ENCODE results near the gene FARP2. TPM values are rescaled to one million over a fixed set of nuclear protein-coding genes. Genes with fewer than 3 reads are reported as not detected.

The FARP2 gene
- polyA plus RNA-seq, 1 of the 3 experiments (the other 2 are of a cell fraction): 11.5 TPM

GRCh38 chr2:241540401-241540770 is 184.3 kb downstream of the FARP2 start:
- 75% methylated on average over 6 of the region's 10 CpGs for WGBS (ENCODE audit: low lambda C conversion rate)
- Histone ChIP-seq H3F3A (replicated peaks; ENCODE audit: insufficient read depth) (peaks cover 6% of the 10 kb centered on the region), H3K27ac (ENCODE audit: low read depth in 2 of 2, low read length in 1 of 2) (no peak overlapping the region), H3K79me2 (ENCODE audit: insufficient read depth) (no peaks in the 10 kb centered on the region), H3K9me2 (no peaks in the 10 kb centered on the region), H4K20me1 (ENCODE audit: insufficient read depth) (no peaks in the 10 kb centered on the region), H2AFZ (ENCODE audit: low read depth) (no peak overlapping the region), H3K36me3 (replicated peaks in 1 of 2; ENCODE audit: control insufficient read depth in 1 of 2, insufficient read depth in 2 of 2, low read length in 1 of 2) (no peaks in the 10 kb centered on the region), H3K4me1 (ENCODE audit: control insufficient read depth in 1 of 2, insufficient read depth in 2 of 2, low read depth in 1 of 2, low read length in 1 of 2) (peaks cover 0 to 8% of the 10 kb centered on the region in 2 experiments; a peak in 1 of 4 replicates), H3K9ac (no peak overlapping the region), H3K4me3 (ENCODE audit: low read depth in 2 of 2, low read length in 1 of 2) (no peak overlapping the region), H3K27me3 (ENCODE audit: insufficient read depth) (peaks cover 18% of the 10 kb centered on the region; the same call in 1 of the 2 replicates), H3K9me3 (no peaks in the 10 kb centered on the region), H3K4me2 (no peak overlapping the region)
- no peak for DNase-seq
- TF ChIP-seq, protein P1, sequence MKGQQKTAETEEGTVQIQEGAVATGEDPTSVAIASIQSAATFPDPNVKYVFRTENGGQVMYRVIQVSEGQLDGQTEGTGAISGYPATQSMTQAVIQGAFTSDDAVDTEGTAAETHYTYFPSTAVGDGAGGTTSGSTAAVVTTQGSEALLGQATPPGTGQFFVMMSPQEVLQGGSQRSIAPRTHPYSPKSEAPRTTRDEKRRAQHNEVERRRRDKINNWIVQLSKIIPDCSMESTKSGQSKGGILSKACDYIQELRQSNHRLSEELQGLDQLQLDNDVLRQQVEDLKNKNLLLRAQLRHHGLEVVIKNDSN (IDR thresholded peaks at IDR 0.05; ENCODE audit: borderline replicate concordance, low read depth): no peak
- TF ChIP-seq MEF2A (IDR thresholded peaks at IDR 0.05; ENCODE audit: borderline replicate concordance, low read depth) (no peak), NFIC (IDR thresholded peaks at IDR 0.05; ENCODE audit: borderline replicate concordance) (no peak), SIN3A (IDR thresholded peaks at IDR 0.05; ENCODE audit: borderline replicate concordance, low read depth, low read length) (no peak), ELF1 (IDR thresholded peaks at IDR 0.05) (no peak), NRF1 (IDR thresholded peaks at IDR 0.05; ENCODE audit: low read depth, low read length) (no peak), PBX3 (IDR thresholded peaks at IDR 0.05) (no peak), FOSL2 (IDR thresholded peaks at IDR 0.05; ENCODE audit: borderline replicate concordance, low read depth) (no peak), RAD21 (IDR thresholded peaks at IDR 0.05; ENCODE audit: low read length) (no peak)
- ChIA-PET POLR2A (no interaction called here), CTCF (interaction anchor here (1.0 kb wide), 1 partner anchor 119 kb away, joined by 4 read pairs; no protein-coding TSS in a partner anchor)

GRCh38 chr2:241540771-241541561 is 184.9 kb downstream of the FARP2 start:
- Histone ChIP-seq H2AFZ (ENCODE audit: low read depth) (no peak overlapping the region), H3K27me3 (ENCODE audit: insufficient read depth) (peaks cover 18% of the 10 kb centered on the region; the same call in 1 of the 2 replicates), H3K4me2 (peak overlapping the region; percentile 82), H3F3A (replicated peaks; ENCODE audit: insufficient read depth) (peaks cover 6% of the 10 kb centered on the region), H3K9ac (no peak overlapping the region), H3K4me3 (ENCODE audit: low read depth in 2 of 2, low read length in 1 of 2) (peak overlapping the region; percentile 32 to 35; a peak in 3 of 4 replicates), H3K79me2 (ENCODE audit: insufficient read depth) (no peaks in the 10 kb centered on the region), H4K20me1 (ENCODE audit: insufficient read depth) (no peaks in the 10 kb centered on the region), H3K36me3 (replicated peaks in 1 of 2; ENCODE audit: control insufficient read depth in 1 of 2, insufficient read depth in 2 of 2, low read length in 1 of 2) (no peaks in the 10 kb centered on the region), H3K27ac (ENCODE audit: low read depth in 2 of 2, low read length in 1 of 2) (no peak overlapping the region), H3K9me3 (no peaks in the 10 kb centered on the region), H3K4me1 (ENCODE audit: control insufficient read depth in 1 of 2, insufficient read depth in 2 of 2, low read depth in 1 of 2, low read length in 1 of 2) (peaks cover 0 to 8% of the 10 kb centered on the region in 2 experiments; a peak in 1 of 4 replicates), H3K9me2 (no peaks in the 10 kb centered on the region)
- TF ChIP-seq SIN3A (IDR thresholded peaks at IDR 0.05; ENCODE audit: borderline replicate concordance, low read depth, low read length): no peak
- TF ChIP-seq FOXJ3 (CRISPR knock-in tag; IDR thresholded peaks at IDR 0.05): no peak
- TF ChIP-seq RXRA (IDR thresholded peaks at IDR 0.05; ENCODE audit: borderline replicate concordance, low read depth): no peak
- no peak for TF ChIP-seq ZBTB33 (IDR thresholded peaks at IDR 0.05; ENCODE audit: borderline replicate concordance, low read depth)
- no peak for TF ChIP-seq GATA2 (CRISPR knock-in tag; IDR thresholded peaks at IDR 0.05)
- no peak for TF ChIP-seq YY1 (IDR thresholded peaks at IDR 0.05; ENCODE audit: low read depth)
- TF ChIP-seq CHD2 (IDR thresholded peaks at IDR 0.05; ENCODE audit: low read length, partially characterized antibody): no peak
- TF ChIP-seq NRF1 (IDR thresholded peaks at IDR 0.05; ENCODE audit: low read depth, low read length): no peak
- no peak for TF ChIP-seq USF2 (IDR thresholded peaks at IDR 0.05; ENCODE audit: borderline replicate concordance, low read depth, low read length)
- no peak for TF ChIP-seq POLR2AphosphoS5 (IDR thresholded peaks at IDR 0.05; ENCODE audit: low read depth, low read length)
- no peak for TF ChIP-seq ELF1 (IDR thresholded peaks at IDR 0.05)
- no peak for TF ChIP-seq RFX5 (IDR thresholded peaks at IDR 0.05; ENCODE audit: low read length)
- no peak for TF ChIP-seq NFIC (IDR thresholded peaks at IDR 0.05; ENCODE audit: borderline replicate concordance)
- DNase-seq: peak; percentile 90
- WGBS (ENCODE audit: low lambda C conversion rate): 45% methylated on average over 23 of the region's 68 CpGs
- POLR2A ChIA-PET: no interaction called here
- CTCF ChIA-PET: interaction anchor here (1.0 to 2.2 kb wide), 2 partner anchors 58 to 118 kb away, joined by 4 to 7 read pairs; no protein-coding TSS in a partner anchor
